GM23338 (cell line): ENCODE measurements around the gene COL25A1. TPM values are rescaled to one million over a fixed set of nuclear protein-coding genes. Genes with fewer than 3 reads are reported as not detected.

Experiments used
- ATAC-seq: fragments of 200-7000 bp; cut with Tn5 transposase; 3 replicates; pipeline ENCODE4 v1.9.1; 2020
- DNase-seq: peaks from one replicate; pipeline ENCODE4 v3.0.0-alpha.2; 2015; ENCODE audit warnings: low spot score
- H2AFZ ChIP-seq: fragments of 200-600 bp; sonication (generic); 2 replicates; pipeline ENCODE4 v1.8.0; 2016; ENCODE audit warnings: antibody characterized with exemption, mild to moderate bottlenecking, moderate library complexity
- H3F3A ChIP-seq: fragments of 200-600 bp; sonication (generic); replicated peaks from 2 replicates; pipeline ENCODE4 v1.8.0; 2017; ENCODE audit warnings: antibody characterized with exemption, mixed run types, low read depth
- H3K27ac ChIP-seq: fragments of 200-600 bp; sonication (generic); 2 replicates; pipeline ENCODE4 v1.6.1; 2016; ENCODE audit warnings: low read depth
- H3K27me3 ChIP-seq: fragments of 200-600 bp; sonication (generic); 2 replicates; pipeline ENCODE4 v1.8.0; 2016; ENCODE audit warnings: mild to moderate bottlenecking, mixed run types, moderate library complexity; ENCODE audit not compliant: insufficient read depth
- H3K36me3 ChIP-seq: fragments of 200-600 bp; sonication (generic); 2 replicates; pipeline ENCODE4 v1.8.0; 2016; ENCODE audit warnings: mild to moderate bottlenecking; ENCODE audit not compliant: insufficient read depth
- H3K4me1 ChIP-seq: fragments of 200-600 bp; sonication (generic); 2 replicates; pipeline ENCODE4 v1.8.0; 2016; ENCODE audit warnings: mild to moderate bottlenecking, moderate library complexity; ENCODE audit not compliant: insufficient read depth
- H3K4me2 ChIP-seq: fragments of 200-600 bp; sonication (generic); 2 replicates; pipeline ENCODE4 v1.7.1; 2017; ENCODE audit warnings: mixed run types
- H3K4me3 ChIP-seq: fragments of 200-600 bp; sonication (generic); 2 replicates; pipeline ENCODE4 v1.6.1; 2016; ENCODE audit warnings: mixed run types
- H3K79me2 ChIP-seq: fragments of 200-600 bp; sonication (generic); replicated peaks from 2 replicates; pipeline ENCODE4 v1.8.0; 2017; ENCODE audit warnings: mild to moderate bottlenecking; ENCODE audit not compliant: insufficient read depth
- H3K9me2 ChIP-seq: fragments of 200-600 bp; sonication (generic); 2 replicates; pipeline ENCODE4 v1.8.0; 2017; ENCODE audit not compliant: insufficient read depth
- H4K20me1 ChIP-seq: fragments of 200-600 bp; sonication (generic); replicated peaks from 2 replicates; pipeline ENCODE4 v1.8.0; 2017; ENCODE audit warnings: mild to moderate bottlenecking; ENCODE audit not compliant: insufficient read depth
- H3K27ac Mint-ChIP-seq: 2 replicates; pipeline ENCODE4 v1.8.0; 2020; ENCODE audit warnings: inconsistent platforms, mild to moderate bottlenecking, moderate library complexity, mixed read lengths
- H3K27me3 Mint-ChIP-seq: 3 replicates; pipeline ENCODE4 v1.8.0; 2022; ENCODE audit warnings: low read depth, mild to moderate bottlenecking, moderate library complexity, mixed read lengths, inconsistent platforms; ENCODE audit not compliant: insufficient read depth, poor library complexity
- H3K36me3 Mint-ChIP-seq: 3 replicates; pipeline ENCODE4 v1.8.0; 2021; ENCODE audit warnings: low read depth, mild to moderate bottlenecking, inconsistent platforms, moderate library complexity, mixed read lengths
- H3K4me1 Mint-ChIP-seq: 3 replicates; pipeline ENCODE4 v1.8.0; 2020; ENCODE audit warnings: mild to moderate bottlenecking, inconsistent platforms, mixed read lengths
- H3K4me3 Mint-ChIP-seq: 3 replicates; pipeline ENCODE4 v1.8.0; 2021; ENCODE audit warnings: moderate library complexity, mild to moderate bottlenecking, inconsistent platforms, mixed read lengths
- H3K9me3 Mint-ChIP-seq: 3 replicates; pipeline ENCODE4 v1.8.0; 2020; ENCODE audit warnings: moderate library complexity, mild to moderate bottlenecking, inconsistent platforms, mixed read lengths
- CREB1 ChIP-seq: fragments of 250-450 bp; sonication (Bioruptor Pico); IDR thresholded peaks from 2 replicates; pipeline ENCODE4 v1.5.0; 2020; ENCODE audit warnings: low read depth, mild to moderate bottlenecking, moderate library complexity
- CTCF ChIP-seq, 2 experiments: fragments of 200-600 bp in 1 of 2; sonication (generic) in 1 of 2; conservative IDR thresholded peaks; 2 replicates each; pipeline versions ENCODE4 v1.5.1 to v1.6.1; 2016 to 2017; ENCODE audit warnings: antibody characterized with exemption in 2 of 2, low read depth in 2 of 2, mild to moderate bottlenecking in 2 of 2, moderate library complexity in 1 of 2
- EZH2phosphoT487 ChIP-seq: fragments of 200-600 bp; sonication (generic); IDR thresholded peaks from one replicate; pipeline ENCODE4 v1.8.1; 2018; ENCODE audit warnings: antibody characterized with exemption; ENCODE audit not compliant: unreplicated experiment
- JUNB ChIP-seq: IDR thresholded peaks from one replicate; pipeline ENCODE4 v1.6.1; 2016; ENCODE audit warnings: antibody characterized with exemption; ENCODE audit not compliant: unreplicated experiment
- NANOG ChIP-seq: IDR thresholded peaks from 2 replicates; pipeline ENCODE4 v1.6.1; 2016; ENCODE audit warnings: antibody characterized with exemption, borderline replicate concordance
- POLR2AphosphoS5 ChIP-seq: IDR thresholded peaks from 2 replicates; pipeline ENCODE4 v1.6.1; 2016; ENCODE audit warnings: antibody characterized with exemption, low read depth
- STAT1 ChIP-seq: IDR thresholded peaks from one replicate; pipeline ENCODE4 v1.6.1; 2016; ENCODE audit warnings: antibody characterized with exemption; ENCODE audit not compliant: unreplicated experiment
- ZNF114 ChIP-seq: fragments of 250-450 bp; sonication (Bioruptor Pico); IDR thresholded peaks from 2 replicates; pipeline ENCODE4 v1.5.0; 2020; ENCODE audit warnings: mild to moderate bottlenecking, moderate library complexity
- ZNF331 ChIP-seq: fragments of 250-450 bp; sonication (Bioruptor Pico); IDR thresholded peaks from 2 replicates; pipeline ENCODE4 v1.5.0; 2020; ENCODE audit warnings: low read depth, mild to moderate bottlenecking, moderate library complexity
- polyA plus RNA-seq: library from polyadenylated mRNA; unstranded; fragments of >200 nt; fragmentation: Nextera tagmentation; extraction: Ambion mirVana; gene quantifications from 2 replicates; pipeline ENCODE4 v1.2.1, GENCODE V29; 2016
- total RNA-seq: library from RNA; depleted of rRNA; stranded (reverse); fragments of >200 nt; shearing (Covaris generic); gene quantifications from 2 replicates; pipeline ENCODE4 v1.2.3, GENCODE V29; 2014
- TF ChIP-seq, protein P1 (sequence below): fragments of 250-450 bp; sonication (Bioruptor Pico); IDR thresholded peaks from 2 replicates; pipeline ENCODE4 v1.5.0; 2020; ENCODE audit warnings: mild to moderate bottlenecking, moderate library complexity
- TF ChIP-seq, protein P2 (sequence below): IDR thresholded peaks from 2 replicates; pipeline ENCODE4 v1.6.1; 2016; ENCODE audit warnings: antibody characterized with exemption

Gene COL25A1
- total and polyA plus RNA-seq, 2 experiments from 2014 or later = 3.9 to 5.6 TPM

DNA sequence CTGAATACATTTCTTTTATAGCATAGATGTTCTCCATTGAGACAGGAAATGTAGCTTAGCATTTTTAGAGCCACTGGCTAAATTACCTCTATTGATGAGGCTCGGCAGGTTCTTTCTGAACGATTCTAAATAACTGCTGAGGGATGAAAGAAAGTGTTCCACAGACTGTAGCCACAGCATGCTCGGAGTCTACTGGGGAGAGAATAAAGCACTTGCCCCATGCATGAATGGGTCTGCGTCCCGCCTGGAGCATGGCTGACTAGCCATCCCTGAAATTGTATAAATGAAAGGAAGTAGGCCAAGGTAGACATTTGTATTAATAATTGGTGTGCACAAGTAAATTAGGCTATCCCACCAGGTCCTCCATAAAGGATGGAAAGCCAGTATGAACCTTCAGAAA lies 269.8 kb downstream of the COL25A1 start:
- no peak for TF ChIP-seq NANOG
- no peak for TF ChIP-seq ZNF331 (CRISPR knock-in tag)
- TF ChIP-seq, protein P1, sequence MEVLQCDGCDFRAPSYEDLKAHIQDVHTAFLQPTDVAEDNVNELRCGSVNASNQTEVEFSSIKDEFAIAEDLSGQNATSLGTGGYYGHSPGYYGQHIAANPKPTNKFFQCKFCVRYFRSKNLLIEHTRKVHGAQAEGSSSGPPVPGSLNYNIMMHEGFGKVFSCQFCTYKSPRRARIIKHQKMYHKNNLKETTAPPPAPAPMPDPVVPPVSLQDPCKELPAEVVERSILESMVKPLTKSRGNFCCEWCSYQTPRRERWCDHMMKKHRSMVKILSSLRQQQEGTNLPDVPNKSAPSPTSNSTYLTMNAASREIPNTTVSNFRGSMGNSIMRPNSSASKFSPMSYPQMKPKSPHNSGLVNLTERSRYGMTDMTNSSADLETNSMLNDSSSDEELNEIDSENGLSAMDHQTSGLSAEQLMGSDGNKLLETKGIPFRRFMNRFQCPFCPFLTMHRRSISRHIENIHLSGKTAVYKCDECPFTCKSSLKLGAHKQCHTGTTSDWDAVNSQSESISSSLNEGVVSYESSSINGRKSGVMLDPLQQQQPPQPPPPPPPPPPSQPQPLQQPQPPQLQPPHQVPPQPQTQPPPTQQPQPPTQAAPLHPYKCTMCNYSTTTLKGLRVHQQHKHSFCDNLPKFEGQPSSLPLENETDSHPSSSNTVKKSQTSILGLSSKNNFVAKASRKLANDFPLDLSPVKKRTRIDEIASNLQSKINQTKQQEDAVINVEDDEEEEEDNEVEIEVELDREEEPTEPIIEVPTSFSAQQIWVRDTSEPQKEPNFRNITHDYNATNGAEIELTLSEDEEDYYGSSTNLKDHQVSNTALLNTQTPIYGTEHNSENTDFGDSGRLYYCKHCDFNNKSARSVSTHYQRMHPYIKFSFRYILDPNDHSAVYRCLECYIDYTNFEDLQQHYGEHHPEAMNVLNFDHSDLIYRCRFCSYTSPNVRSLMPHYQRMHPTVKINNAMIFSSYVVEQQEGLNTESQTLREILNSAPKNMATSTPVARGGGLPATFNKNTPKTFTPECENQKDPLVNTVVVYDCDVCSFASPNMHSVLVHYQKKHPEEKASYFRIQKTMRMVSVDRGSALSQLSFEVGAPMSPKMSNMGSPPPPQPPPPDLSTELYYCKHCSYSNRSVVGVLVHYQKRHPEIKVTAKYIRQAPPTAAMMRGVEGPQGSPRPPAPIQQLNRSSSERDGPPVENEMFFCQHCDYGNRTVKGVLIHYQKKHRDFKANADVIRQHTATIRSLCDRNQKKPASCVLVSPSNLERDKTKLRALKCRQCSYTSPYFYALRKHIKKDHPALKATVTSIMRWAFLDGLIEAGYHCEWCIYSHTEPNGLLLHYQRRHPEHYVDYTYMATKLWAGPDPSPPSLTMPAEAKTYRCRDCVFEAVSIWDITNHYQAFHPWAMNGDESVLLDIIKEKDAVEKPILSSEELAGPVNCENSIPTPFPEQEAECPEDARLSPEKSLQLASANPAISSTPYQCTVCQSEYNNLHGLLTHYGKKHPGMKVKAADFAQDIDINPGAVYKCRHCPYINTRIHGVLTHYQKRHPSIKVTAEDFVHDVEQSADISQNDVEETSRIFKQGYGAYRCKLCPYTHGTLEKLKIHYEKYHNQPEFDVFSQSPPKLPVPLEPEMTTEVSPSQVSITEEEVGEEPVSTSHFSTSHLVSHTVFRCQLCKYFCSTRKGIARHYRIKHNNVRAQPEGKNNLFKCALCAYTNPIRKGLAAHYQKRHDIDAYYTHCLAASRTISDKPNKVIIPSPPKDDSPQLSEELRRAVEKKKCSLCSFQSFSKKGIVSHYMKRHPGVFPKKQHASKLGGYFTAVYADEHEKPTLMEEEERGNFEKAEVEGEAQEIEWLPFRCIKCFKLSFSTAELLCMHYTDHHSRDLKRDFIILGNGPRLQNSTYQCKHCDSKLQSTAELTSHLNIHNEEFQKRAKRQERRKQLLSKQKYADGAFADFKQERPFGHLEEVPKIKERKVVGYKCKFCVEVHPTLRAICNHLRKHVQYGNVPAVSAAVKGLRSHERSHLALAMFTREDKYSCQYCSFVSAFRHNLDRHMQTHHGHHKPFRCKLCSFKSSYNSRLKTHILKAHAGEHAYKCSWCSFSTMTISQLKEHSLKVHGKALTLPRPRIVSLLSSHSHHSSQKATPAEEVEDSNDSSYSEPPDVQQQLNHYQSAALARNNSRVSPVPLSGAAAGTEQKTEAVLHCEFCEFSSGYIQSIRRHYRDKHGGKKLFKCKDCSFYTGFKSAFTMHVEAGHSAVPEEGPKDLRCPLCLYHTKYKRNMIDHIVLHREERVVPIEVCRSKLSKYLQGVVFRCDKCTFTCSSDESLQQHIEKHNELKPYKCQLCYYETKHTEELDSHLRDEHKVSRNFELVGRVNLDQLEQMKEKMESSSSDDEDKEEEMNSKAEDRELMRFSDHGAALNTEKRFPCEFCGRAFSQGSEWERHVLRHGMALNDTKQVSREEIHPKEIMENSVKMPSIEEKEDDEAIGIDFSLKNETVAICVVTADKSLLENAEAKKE = no peak
- TF ChIP-seq POLR2AphosphoS5 = no peak
- TF ChIP-seq JUNB = no peak
- no peak for TF ChIP-seq STAT1
- TF ChIP-seq EZH2phosphoT487 = no peak
- no peak for TF ChIP-seq CTCF (conservative IDR thresholded peaks at IDR 0.05; ENCODE audit: low read depth in 2 of 2)
- TF ChIP-seq ZNF114 (CRISPR knock-in tag) = no peak
- TF ChIP-seq CREB1 (CRISPR knock-in tag) = no peak
- TF ChIP-seq, protein P2, sequence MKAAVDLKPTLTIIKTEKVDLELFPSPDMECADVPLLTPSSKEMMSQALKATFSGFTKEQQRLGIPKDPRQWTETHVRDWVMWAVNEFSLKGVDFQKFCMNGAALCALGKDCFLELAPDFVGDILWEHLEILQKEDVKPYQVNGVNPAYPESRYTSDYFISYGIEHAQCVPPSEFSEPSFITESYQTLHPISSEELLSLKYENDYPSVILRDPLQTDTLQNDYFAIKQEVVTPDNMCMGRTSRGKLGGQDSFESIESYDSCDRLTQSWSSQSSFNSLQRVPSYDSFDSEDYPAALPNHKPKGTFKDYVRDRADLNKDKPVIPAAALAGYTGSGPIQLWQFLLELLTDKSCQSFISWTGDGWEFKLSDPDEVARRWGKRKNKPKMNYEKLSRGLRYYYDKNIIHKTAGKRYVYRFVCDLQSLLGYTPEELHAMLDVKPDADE = no peak
- no peaks in the 10 kb centered on the region; the same call in 2 of the 3 replicates for H3K9me3 Mint-ChIP-seq
- H3K27me3 Mint-ChIP-seq = peaks cover 4% of the 10 kb centered on the region
- DNase-seq (no peak), ATAC-seq (no peak)
- H3F3A ChIP-seq = no peaks in the 10 kb centered on the region
- H2AFZ ChIP-seq = no peak overlapping the region
- H3K4me1 Mint-ChIP-seq = no peaks in the 10 kb centered on the region
- H3K9me2 ChIP-seq = 0 out of 2 replicates have a peak, but pooled peaks cover 4% of the 10 kb centered on the region
- H4K20me1 ChIP-seq = no peaks in the 10 kb centered on the region
- no peaks in the 10 kb centered on the region for H3K27me3 ChIP-seq
- H3K4me2 ChIP-seq = no peak overlapping the region
- H3K36me3 ChIP-seq = no peaks in the 10 kb centered on the region
- no peak overlapping the region for H3K27ac ChIP-seq
- no peaks in the 10 kb centered on the region for H3K36me3 Mint-ChIP-seq
- no peaks in the 10 kb centered on the region for H3K4me1 ChIP-seq
- no peak overlapping the region for H3K27ac Mint-ChIP-seq
- H3K4me3 Mint-ChIP-seq = no peak overlapping the region
- no peak overlapping the region for H3K4me3 ChIP-seq
- H3K79me2 ChIP-seq = no peaks in the 10 kb centered on the region
